ENCODE results near the gene CDC42EP1.
"Not testable (repeated sequence)": the region's sequence is repeated elsewhere in the genome, so short reads cannot be mapped to it uniquely, and the experiment has no call there.

DNA sequence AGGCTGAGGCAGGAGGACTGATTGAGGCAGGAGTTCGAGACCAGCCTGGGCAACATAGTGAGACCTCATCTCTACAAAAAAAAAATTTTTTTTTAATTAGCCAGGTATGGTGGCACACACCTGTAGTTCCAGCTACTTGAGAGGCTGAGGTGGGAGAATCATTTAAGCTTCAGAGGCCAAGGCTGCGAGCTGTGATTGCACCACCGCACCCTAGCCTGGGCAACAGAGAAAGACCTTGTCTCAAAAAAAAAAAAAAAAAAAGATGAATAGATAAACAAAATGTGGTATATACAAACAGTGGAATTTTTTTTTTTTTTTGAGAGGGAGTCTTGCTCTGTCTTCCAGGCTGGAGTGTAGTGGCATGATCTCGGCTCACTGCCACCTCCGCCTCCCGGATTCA lies 30.8 kb downstream of the CDC42EP1 start:
- TF ChIP-seq, protein P1, sequence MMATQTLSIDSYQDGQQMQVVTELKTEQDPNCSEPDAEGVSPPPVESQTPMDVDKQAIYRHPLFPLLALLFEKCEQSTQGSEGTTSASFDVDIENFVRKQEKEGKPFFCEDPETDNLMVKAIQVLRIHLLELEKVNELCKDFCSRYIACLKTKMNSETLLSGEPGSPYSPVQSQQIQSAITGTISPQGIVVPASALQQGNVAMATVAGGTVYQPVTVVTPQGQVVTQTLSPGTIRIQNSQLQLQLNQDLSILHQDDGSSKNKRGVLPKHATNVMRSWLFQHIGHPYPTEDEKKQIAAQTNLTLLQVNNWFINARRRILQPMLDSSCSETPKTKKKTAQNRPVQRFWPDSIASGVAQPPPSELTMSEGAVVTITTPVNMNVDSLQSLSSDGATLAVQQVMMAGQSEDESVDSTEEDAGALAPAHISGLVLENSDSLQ (IDR thresholded peaks at IDR 0.05), result not testable (repeated sequence)
- TF ChIP-seq ZNF384, TARDBP (IDR thresholded peaks at IDR 0.05): not testable (repeated sequence)
